Fibroblast of lung (primary cell): Measurements from ENCODE around the gene AGAP1. TPM values are rescaled to one million over a fixed set of nuclear protein-coding genes. Genes with fewer than 3 reads are reported as not detected.
A peak's percentile ranks its signal among the peaks of the same experiment; 100 is the strongest.

Experiments
- DNase-seq, 2 donors: peaks; one replicate each; pipeline versions ENCODE4 v3.0.0 to v3.0.0-alpha.2; 2010; ENCODE audit warnings: low read depth in 2 of 2
- H2AFZ ChIP-seq: 2 replicates; pipeline ENCODE4 v1.5.1; 2012; ENCODE audit warnings: low read length, control low read depth, inconsistent platforms
- H3K27ac ChIP-seq: 2 replicates; pipeline ENCODE4 v1.5.1; 2011; ENCODE audit warnings: low read length, control low read depth; ENCODE audit not compliant: insufficient read depth
- H3K27me3 ChIP-seq: 2 replicates; pipeline ENCODE4 v1.5.1; 2011; ENCODE audit warnings: mild to moderate bottlenecking, low read length; ENCODE audit not compliant: control insufficient read depth, insufficient read depth
- H3K36me3 ChIP-seq: 2 replicates; pipeline ENCODE4 v1.5.1; 2011; ENCODE audit warnings: low read length; ENCODE audit not compliant: control insufficient read depth, insufficient read depth
- H3K4me1 ChIP-seq: 2 replicates; pipeline ENCODE4 v1.5.1; 2011; ENCODE audit warnings: low read length; ENCODE audit not compliant: control insufficient read depth, insufficient read depth; ENCODE audit errors: extremely low read depth
- H3K4me2 ChIP-seq: 2 replicates; pipeline ENCODE4 v1.5.1; 2011; ENCODE audit warnings: low read length, control low read depth; ENCODE audit not compliant: insufficient read depth; ENCODE audit errors: extremely low read depth
- H3K4me3 ChIP-seq, 4 experiments: fragments of 200-600 bp in 1 of 4; sonication (generic) in 1 of 4; replicated peaks in 1 of 4; 2 replicates each; pipeline ENCODE4 v1.5.1; 2011 to 2016; ENCODE audit warnings: low read length in 4 of 4, low read depth in 3 of 4, mild to moderate bottlenecking in 3 of 4, control low read depth in 2 of 4, inconsistent platforms in 1 of 4, mixed read lengths in 1 of 4; ENCODE audit not compliant: insufficient read depth in 1 of 4; ENCODE audit errors: control extremely low read depth in 1 of 4
- H3K79me2 ChIP-seq: 2 replicates; pipeline ENCODE4 v1.5.1; 2012; ENCODE audit warnings: mild to moderate bottlenecking, low read length, inconsistent platforms; ENCODE audit not compliant: control insufficient read depth, insufficient read depth
- H3K9ac ChIP-seq: 2 replicates; pipeline ENCODE4 v1.5.1; 2011; ENCODE audit warnings: mild to moderate bottlenecking, low read length, control low read depth; ENCODE audit not compliant: insufficient read depth
- H3K9me3 ChIP-seq: 2 replicates; pipeline ENCODE4 v1.5.1; 2012; ENCODE audit warnings: low read depth, low read length; ENCODE audit not compliant: control insufficient read depth, insufficient read depth
- H4K20me1 ChIP-seq: 2 replicates; pipeline ENCODE4 v1.5.1; 2011; ENCODE audit warnings: low read length; ENCODE audit not compliant: control insufficient read depth, insufficient read depth; ENCODE audit errors: extremely low read depth
- EZH2 ChIP-seq: IDR thresholded peaks from 2 replicates; pipeline ENCODE4 v1.5.1; 2012; ENCODE audit warnings: low read length, control low read depth, mild to moderate bottlenecking; ENCODE audit errors: missing control alignments
- polyA plus RNA-seq, 2 donors: library from polyadenylated mRNA; depleted of rRNA in 1 of 2; stranded (reverse) in 1 of 2; unstranded in 1 of 2; fragments of >200 nt; gene quantifications; 2 replicates each; pipeline ENCODE4 v1.2.1, GENCODE V29; 2011 to 2012; ENCODE audit warnings: missing spikeins in 1 of 2
- total RNA-seq: library from RNA; depleted of rRNA; stranded (reverse); fragments of >200 nt; gene quantifications from 2 replicates; pipeline ENCODE4 v1.2.1, GENCODE V29; 2014
- TF ChIP-seq, protein P1 (sequence below), 2 donors: IDR thresholded peaks in 1 of 2; conservative IDR thresholded peaks in 1 of 2; 1 replicate in 1 of 2; 2 replicates in 1 of 2; pipeline ENCODE4 v1.5.1; 2011 to 2012; ENCODE audit warnings: low read length in 2 of 2, control low read depth in 1 of 2, inconsistent platforms in 1 of 2, low read depth in 1 of 2, mild to moderate bottlenecking in 1 of 2

AGAP1 gene
- total and polyA plus RNA-seq, 2 donors (not counting 1 experiment from before 2014, with no cell fraction given) = 10.6 to 14.0 TPM

DNA sequence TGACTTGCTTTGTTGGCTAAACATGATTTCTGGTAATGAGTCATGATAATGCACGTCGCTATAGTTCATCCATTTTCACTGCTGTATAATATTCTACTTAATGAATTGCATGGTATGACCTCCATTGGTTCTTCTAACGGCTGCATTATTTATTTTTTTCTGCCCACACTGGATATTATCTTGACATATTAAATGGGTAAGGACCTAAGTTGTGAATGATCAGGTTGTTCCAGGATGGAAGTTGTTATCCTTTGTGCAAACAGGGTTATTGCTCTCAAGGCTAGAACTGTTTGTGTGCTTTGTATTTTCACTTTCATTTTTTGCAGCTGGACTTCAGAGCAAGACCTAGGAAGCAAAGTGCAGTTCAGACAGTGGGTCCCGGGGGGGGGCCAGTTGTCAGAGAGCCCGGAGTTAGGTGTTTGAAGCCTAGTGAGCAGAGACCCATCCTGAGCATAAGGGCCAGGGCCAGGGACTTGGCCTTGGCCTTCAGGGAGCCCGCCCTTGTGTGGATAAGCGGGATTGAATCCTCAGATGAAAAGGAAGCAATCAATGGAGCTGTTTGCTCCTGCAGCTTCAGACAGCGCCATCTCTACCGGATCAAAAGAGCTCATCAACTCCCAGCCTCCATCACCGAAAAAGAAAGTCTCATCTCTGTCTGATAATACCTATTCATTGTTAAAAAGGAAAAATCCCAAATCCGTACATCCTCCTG, 48.2 kb downstream of the AGAP1 start:
- Histone ChIP-seq H3K9me3 (no peaks in the 10 kb centered on the region), H3K4me1 (no peaks in the 10 kb centered on the region), H4K20me1 (peaks cover 4% of the 10 kb centered on the region), H3K27ac (no peak overlapping the region), H3K79me2 (peaks cover 5% of the 10 kb centered on the region), H3K36me3 (no peaks in the 10 kb centered on the region), H3K9ac (no peak overlapping the region), H3K4me2 (no peak overlapping the region), H2AFZ (no peak overlapping the region), H3K4me3 (no peak overlapping the region), H3K27me3 (no peaks in the 10 kb centered on the region)
- no peak for DNase-seq
- TF ChIP-seq, protein P1, sequence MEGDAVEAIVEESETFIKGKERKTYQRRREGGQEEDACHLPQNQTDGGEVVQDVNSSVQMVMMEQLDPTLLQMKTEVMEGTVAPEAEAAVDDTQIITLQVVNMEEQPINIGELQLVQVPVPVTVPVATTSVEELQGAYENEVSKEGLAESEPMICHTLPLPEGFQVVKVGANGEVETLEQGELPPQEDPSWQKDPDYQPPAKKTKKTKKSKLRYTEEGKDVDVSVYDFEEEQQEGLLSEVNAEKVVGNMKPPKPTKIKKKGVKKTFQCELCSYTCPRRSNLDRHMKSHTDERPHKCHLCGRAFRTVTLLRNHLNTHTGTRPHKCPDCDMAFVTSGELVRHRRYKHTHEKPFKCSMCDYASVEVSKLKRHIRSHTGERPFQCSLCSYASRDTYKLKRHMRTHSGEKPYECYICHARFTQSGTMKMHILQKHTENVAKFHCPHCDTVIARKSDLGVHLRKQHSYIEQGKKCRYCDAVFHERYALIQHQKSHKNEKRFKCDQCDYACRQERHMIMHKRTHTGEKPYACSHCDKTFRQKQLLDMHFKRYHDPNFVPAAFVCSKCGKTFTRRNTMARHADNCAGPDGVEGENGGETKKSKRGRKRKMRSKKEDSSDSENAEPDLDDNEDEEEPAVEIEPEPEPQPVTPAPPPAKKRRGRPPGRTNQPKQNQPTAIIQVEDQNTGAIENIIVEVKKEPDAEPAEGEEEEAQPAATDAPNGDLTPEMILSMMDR (conservative IDR thresholded peaks at IDR 0.05 in 1 of 2, IDR thresholded peaks at IDR 0.05 in 1 of 2; ENCODE audit: low read depth in 1 of 2, low read length in 2 of 2) = no peak
- TF ChIP-seq EZH2 = no peak

DNA sequence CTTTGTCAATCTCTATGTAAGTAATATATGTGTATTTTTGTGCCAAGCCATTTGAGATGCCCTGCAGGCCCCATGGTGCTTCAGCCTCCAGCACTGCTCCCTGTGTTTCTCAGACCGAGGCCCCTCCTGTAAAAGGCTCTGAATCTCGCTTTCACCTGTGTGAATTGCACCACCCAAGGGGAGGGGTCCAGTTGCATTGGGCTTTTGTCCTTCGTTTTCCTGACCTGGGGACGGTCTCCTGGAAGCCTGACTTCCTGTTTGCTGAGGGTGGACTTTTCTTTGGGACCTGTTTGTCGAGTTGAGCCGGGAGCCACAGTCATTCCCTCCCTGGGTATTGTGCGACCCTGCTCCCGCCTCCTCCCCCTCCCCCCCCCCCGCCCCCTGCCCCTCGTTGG, 48.9 kb downstream of the AGAP1 start:
- peaks cover 4% of the 10 kb centered on the region for H4K20me1 ChIP-seq
- H3K79me2 ChIP-seq = peaks cover 3% of the 10 kb centered on the region
- H3K4me3 ChIP-seq = no peak overlapping the region
- H3K27ac ChIP-seq = no peak overlapping the region
- H2AFZ ChIP-seq = no peak overlapping the region
- no peak overlapping the region for H3K9ac ChIP-seq
- H3K36me3 ChIP-seq = no peaks in the 10 kb centered on the region
- no peaks in the 10 kb centered on the region for H3K27me3 ChIP-seq
- DNase-seq = no peak
- no peaks in the 10 kb centered on the region for H3K9me3 ChIP-seq
- no peak overlapping the region for H3K4me2 ChIP-seq
- no peaks in the 10 kb centered on the region for H3K4me1 ChIP-seq
- TF ChIP-seq, protein P1 (conservative IDR thresholded peaks at IDR 0.05 in 1 of 2, IDR thresholded peaks at IDR 0.05 in 1 of 2; ENCODE audit: low read depth in 1 of 2, low read length in 2 of 2) = no peak
- TF ChIP-seq EZH2 = no peak

DNA sequence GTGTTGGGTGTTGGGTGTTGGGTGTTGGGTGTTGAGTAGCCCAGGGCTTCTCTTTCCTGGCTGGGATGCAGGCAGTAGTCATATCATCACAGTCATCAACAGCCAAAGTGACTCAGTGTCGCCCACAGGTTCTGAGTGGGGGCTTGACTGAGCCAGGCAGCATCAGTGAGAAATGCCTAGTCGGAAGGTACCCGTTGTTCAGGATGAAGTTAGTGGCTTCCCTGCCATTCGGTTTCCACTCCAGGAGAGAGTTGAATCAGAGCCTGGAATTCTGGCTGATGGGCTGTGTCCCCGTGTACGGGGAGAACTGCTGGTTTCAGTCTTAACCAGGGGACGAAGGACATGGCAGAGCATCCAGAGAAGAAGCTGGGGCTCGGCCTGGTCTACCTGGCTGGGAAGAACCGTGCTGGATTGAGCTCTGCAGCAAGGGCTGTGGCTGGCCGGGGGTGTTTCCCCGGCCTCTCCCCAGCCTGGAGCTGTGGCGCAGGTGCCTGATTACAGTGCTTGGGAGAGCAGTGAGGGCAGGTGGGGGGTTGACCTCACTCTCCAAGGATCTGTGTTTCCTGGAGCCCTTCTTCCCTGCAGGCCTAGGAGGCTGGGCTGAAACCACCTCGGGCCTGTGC, 49.4 kb downstream of the AGAP1 start:
- Histone ChIP-seq H3K4me3 (no peak overlapping the region), H3K27me3 (no peaks in the 10 kb centered on the region), H3K9ac (no peak overlapping the region), H2AFZ (no peak overlapping the region), H3K4me1 (no peaks in the 10 kb centered on the region), H3K27ac (no peak overlapping the region), H4K20me1 (peaks cover 4% of the 10 kb centered on the region), H3K36me3 (no peaks in the 10 kb centered on the region), H3K9me3 (no peaks in the 10 kb centered on the region), H3K79me2 (peaks cover 3% of the 10 kb centered on the region), H3K4me2 (no peak overlapping the region)
- peak in 1 of 2 donors; percentile 49 for DNase-seq
- TF ChIP-seq, protein P1 (conservative IDR thresholded peaks at IDR 0.05 in 1 of 2, IDR thresholded peaks at IDR 0.05 in 1 of 2; ENCODE audit: low read depth in 1 of 2, low read length in 2 of 2) = no peak
- TF ChIP-seq EZH2 = no peak
